Peyer's patch (tissue), 4 donors: Measurements from ENCODE around the gene PEX5L. TPM values are rescaled to one million over a fixed set of nuclear protein-coding genes. Genes with fewer than 3 reads are reported as not detected.

Source experiments
- DNase-seq, 3 donors: peaks; one replicate each; pipeline ENCODE4 v3.0.0-alpha.2; 2017 to 2019
- H3K27ac ChIP-seq, 4 donors: fragments of 200-600 bp; sonication (generic); one replicate each; pipeline ENCODE4 v1.5.1; 2016 to 2019
- H3K27me3 ChIP-seq, 2 donors: fragments of 200-600 bp; sonication (generic); one replicate each; pipeline ENCODE4 v1.5.1; 2019
- H3K36me3 ChIP-seq, 3 donors: fragments of 200-600 bp; sonication (generic); one replicate each; pipeline ENCODE4 v1.5.1; 2016 to 2019
- H3K4me1 ChIP-seq, 4 donors: fragments of 200-600 bp; sonication (generic); one replicate each; pipeline ENCODE4 v1.5.1; 2016 to 2019
- H3K4me3 ChIP-seq, 4 donors: fragments of 200-600 bp; sonication (generic); 1 replicate in 3 of 4; 2 replicates in 1 of 4; pipeline ENCODE4 v1.5.1; 2016 to 2019; ENCODE audit warnings: mild to moderate bottlenecking in 1 of 4
- H3K9me3 ChIP-seq, 4 donors: fragments of 200-600 bp; sonication (generic); one replicate each; pipeline ENCODE4 v1.5.1; 2016 to 2019; ENCODE audit warnings: mild to moderate bottlenecking in 1 of 4
- POLR2A ChIP-seq, 2 donors: fragments of 450-650 bp; IDR thresholded peaks; one replicate each; pipeline ENCODE4 v1.5.1; 2017; ENCODE audit warnings: antibody characterized with exemption in 2 of 2, mild to moderate bottlenecking in 2 of 2, moderate library complexity in 2 of 2
- total RNA-seq, 4 donors: library from RNA; depleted of rRNA; stranded (reverse); fragments of >200 nt; gene quantifications; one replicate each; pipeline ENCODE4 v1.1.0, GENCODE V29; 2016
- TF ChIP-seq, protein P1 (sequence below), 6 experiments: fragments of 450-650 bp in 4 of 6; fragments of 200-600 bp in 2 of 6; sonication (generic) in 1 of 6; IDR thresholded peaks; one replicate each; pipeline ENCODE4 v1.5.1; 2017 to 2019; ENCODE audit warnings: antibody characterized with exemption in 6 of 6, mild to moderate bottlenecking in 3 of 6, moderate library complexity in 1 of 6

PEX5L gene
- total RNA-seq, 4 donors from 2014 or later: not detected

DNA sequence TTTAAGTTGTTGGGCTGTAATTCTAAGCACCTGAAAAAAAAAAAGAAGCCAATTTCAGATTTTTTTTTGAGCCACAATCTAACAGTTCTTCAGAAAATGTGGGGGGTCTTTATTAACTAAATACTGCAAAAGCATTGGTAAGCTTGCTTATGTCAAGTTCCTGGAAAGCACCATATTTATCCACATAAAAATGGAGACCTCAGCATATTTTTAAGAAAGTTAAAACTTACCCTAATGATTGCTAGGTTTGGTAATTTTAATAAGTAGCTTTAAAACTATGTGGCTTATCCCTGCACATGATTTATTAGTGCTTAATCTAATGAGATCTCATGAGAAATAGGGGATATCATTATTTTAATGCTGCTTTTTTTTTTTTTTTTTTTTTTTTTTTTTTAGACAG is 227.1 kb downstream of the PEX5L start:
- TF ChIP-seq POLR2A (IDR thresholded peaks at IDR 0.05): no peak
- TF ChIP-seq, protein P1, sequence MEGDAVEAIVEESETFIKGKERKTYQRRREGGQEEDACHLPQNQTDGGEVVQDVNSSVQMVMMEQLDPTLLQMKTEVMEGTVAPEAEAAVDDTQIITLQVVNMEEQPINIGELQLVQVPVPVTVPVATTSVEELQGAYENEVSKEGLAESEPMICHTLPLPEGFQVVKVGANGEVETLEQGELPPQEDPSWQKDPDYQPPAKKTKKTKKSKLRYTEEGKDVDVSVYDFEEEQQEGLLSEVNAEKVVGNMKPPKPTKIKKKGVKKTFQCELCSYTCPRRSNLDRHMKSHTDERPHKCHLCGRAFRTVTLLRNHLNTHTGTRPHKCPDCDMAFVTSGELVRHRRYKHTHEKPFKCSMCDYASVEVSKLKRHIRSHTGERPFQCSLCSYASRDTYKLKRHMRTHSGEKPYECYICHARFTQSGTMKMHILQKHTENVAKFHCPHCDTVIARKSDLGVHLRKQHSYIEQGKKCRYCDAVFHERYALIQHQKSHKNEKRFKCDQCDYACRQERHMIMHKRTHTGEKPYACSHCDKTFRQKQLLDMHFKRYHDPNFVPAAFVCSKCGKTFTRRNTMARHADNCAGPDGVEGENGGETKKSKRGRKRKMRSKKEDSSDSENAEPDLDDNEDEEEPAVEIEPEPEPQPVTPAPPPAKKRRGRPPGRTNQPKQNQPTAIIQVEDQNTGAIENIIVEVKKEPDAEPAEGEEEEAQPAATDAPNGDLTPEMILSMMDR (IDR thresholded peaks at IDR 0.05): no peak
- Histone ChIP-seq H3K27ac (no peak overlapping the region), H3K9me3 (no peaks in the 10 kb centered on the region), H3K36me3 (no peaks in the 10 kb centered on the region), H3K27me3 (no peaks in the 10 kb centered on the region), H3K4me3 (no peak overlapping the region), H3K4me1 (no peaks in the 10 kb centered on the region)
- DNase-seq: no peak

DNA sequence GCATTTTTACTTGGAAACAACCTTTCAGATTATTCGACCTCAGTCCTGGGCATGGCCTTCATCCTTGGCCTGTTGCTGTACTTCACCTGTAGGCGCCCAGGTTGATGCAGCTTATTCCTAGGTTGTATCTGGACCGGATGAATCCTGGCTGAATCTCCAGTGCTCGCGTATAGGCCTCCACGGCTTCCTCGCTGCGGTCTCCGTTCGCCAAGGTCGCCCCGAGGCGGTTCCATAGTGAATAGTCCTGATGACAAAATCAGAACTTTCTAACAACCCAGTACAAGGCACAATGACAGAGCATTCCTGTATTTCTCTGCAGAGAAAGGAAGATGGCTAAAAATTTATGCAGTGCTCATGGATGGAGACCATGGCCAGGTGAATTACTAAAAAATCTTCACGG is 229.1 kb downstream of the PEX5L start:
- no peak for DNase-seq
- TF ChIP-seq, protein P1 (IDR thresholded peaks at IDR 0.05): no peak
- no peak for TF ChIP-seq POLR2A (IDR thresholded peaks at IDR 0.05)
- no peak overlapping the region for H3K4me3 ChIP-seq
- H3K27ac ChIP-seq: no peak overlapping the region
- H3K9me3 ChIP-seq: no peaks in the 10 kb centered on the region
- no peaks in the 10 kb centered on the region for H3K4me1 ChIP-seq
- H3K36me3 ChIP-seq: no peaks in the 10 kb centered on the region
- H3K27me3 ChIP-seq: no peaks in the 10 kb centered on the region

DNA sequence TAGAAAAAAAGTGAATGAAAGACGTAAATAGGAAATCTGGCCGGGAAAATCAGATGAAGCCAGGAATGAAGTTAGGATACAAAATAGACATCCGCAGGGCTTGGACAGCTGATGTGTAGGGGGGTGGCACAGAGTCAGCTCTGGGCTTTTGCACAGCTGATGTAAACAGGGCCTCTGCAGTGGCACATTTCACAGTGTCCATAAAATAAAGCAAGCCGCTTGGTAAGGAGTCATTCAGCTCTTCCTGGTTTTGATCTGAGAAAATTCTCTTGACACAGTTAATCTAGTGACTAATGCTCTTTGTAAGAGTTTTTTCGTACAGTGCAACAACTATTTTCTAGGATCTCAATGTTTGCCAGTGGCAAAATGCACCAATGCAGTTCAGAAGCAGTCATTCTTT is 230.6 kb downstream of the PEX5L start:
- TF ChIP-seq POLR2A (IDR thresholded peaks at IDR 0.05): no peak
- no peaks in the 10 kb centered on the region for H3K9me3 ChIP-seq
- no peak overlapping the region for H3K4me3 ChIP-seq
- no peaks in the 10 kb centered on the region for H3K27me3 ChIP-seq
- no peak overlapping the region for H3K27ac ChIP-seq
- H3K4me1 ChIP-seq: no peaks in the 10 kb centered on the region
- DNase-seq: no peak
- H3K36me3 ChIP-seq: no peaks in the 10 kb centered on the region

- Histone ChIP-seq H3K27ac (no peak overlapping the region), H3K36me3 (no peaks in the 10 kb centered on the region), H3K9me3 (no peaks in the 10 kb centered on the region), H3K4me3 (no peak overlapping the region), H3K27me3 (no peaks in the 10 kb centered on the region), H3K4me1 (no peaks in the 10 kb centered on the region)
- no peak for DNase-seq
- TF ChIP-seq POLR2A (IDR thresholded peaks at IDR 0.05): no peak
- TF ChIP-seq, protein P1 (IDR thresholded peaks at IDR 0.05): no peak
These were observed 234.9 kb downstream of the PEX5L start for GRCh38 chr3:179801856-179802255.

GRCh38 chr3:179801263-179801662 is 235.5 kb downstream of the PEX5L start:
- DNase-seq: no peak
- TF ChIP-seq, protein P1 (IDR thresholded peaks at IDR 0.05): no peak
- TF ChIP-seq POLR2A (IDR thresholded peaks at IDR 0.05): no peak
- Histone ChIP-seq H3K4me3 (no peak overlapping the region), H3K27ac (no peak overlapping the region), H3K9me3 (no peaks in the 10 kb centered on the region), H3K27me3 (no peaks in the 10 kb centered on the region), H3K4me1 (no peaks in the 10 kb centered on the region), H3K36me3 (no peaks in the 10 kb centered on the region)

DNA sequence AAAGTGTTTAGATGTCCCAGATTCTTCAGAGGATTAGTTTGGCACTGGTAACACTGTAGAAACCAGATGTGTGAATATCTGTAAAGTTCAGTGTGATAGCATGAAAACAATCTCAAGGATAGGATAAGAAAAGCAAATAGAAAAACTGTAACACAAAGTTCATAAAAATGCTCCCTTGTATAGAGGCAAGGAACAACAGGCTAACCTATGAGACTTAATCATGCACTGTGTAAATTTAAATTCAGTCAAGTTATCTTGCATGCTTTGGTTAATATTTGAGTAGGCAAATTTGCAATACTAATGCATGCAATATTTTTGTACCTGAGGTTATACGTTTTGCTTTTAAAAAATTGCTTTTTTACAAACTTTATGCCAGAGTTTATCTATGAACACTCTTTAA is 239.5 kb downstream of the PEX5L start:
- H3K4me3 ChIP-seq: no peak overlapping the region
- no peaks in the 10 kb centered on the region for H3K27me3 ChIP-seq
- no peaks in the 10 kb centered on the region for H3K36me3 ChIP-seq
- H3K4me1 ChIP-seq: no peaks in the 10 kb centered on the region
- no peaks in the 10 kb centered on the region for H3K9me3 ChIP-seq
- no peak for DNase-seq
- TF ChIP-seq POLR2A (IDR thresholded peaks at IDR 0.05): no peak
- TF ChIP-seq, protein P1 (IDR thresholded peaks at IDR 0.05): no peak
- no peak overlapping the region for H3K27ac ChIP-seq
